HG02840 (cell line): ENCODE results near the gene ZNF316.
"Not testable (repeated sequence)": the region's sequence is repeated elsewhere in the genome, so short reads cannot be mapped to it uniquely, and the experiment has no call there.

Experiments used
- ATAC-seq: cut with Tn5 transposase; IDR thresholded peaks from one replicate; pipeline ENCODE4 v1.9.1; 2021; ENCODE audit warnings: mild to moderate bottlenecking, moderate library complexity, moderate number of reproducible peaks; ENCODE audit not compliant: unreplicated experiment, low FRiP score

The ZNF316 gene

GRCh38 chr7:6621195-6622133 lies 15.7 kb upstream of the ZNF316 start:
- ATAC-seq = no peak

GRCh38 chr7:6622134-6622710 lies 14.9 kb upstream of the ZNF316 start:
- ATAC-seq = no peak

GRCh38 chr7:6623589-6624245 lies 13.4 kb upstream of the ZNF316 start:
- ATAC-seq = no peak

- no peak for ATAC-seq
Observed at GRCh38 chr7:6624246-6624611, 12.9 kb upstream of the ZNF316 start.

- ATAC-seq = no peak
Observed at GRCh38 chr7:6628045-6628444, 9.1 kb upstream of the ZNF316 start.

GRCh38 chr7:6630007-6630849 lies 6.9 kb upstream of the ZNF316 start:
- no peak for ATAC-seq

GRCh38 chr7:6631605-6632004 lies 5.5 kb upstream of the ZNF316 start:
- ATAC-seq = no peak

GRCh38 chr7:6634021-6634420 lies 3.1 kb upstream of the ZNF316 start:
- no peak for ATAC-seq

GRCh38 chr7:6634971-6635370 lies 2.1 kb upstream of the ZNF316 start:
- not testable (repeated sequence) for ATAC-seq

GRCh38 chr7:6637544-6638229 lies 569 bp downstream of the ZNF316 start:
- peak; percentile 78 for ATAC-seq

GRCh38 chr7:6639032-6639431 lies 1.9 kb downstream of the ZNF316 start:
- ATAC-seq = no peak

GRCh38 chr7:6639627-6640026 lies 2.5 kb downstream of the ZNF316 start:
- ATAC-seq = no peak

- no peak for ATAC-seq
Observed at GRCh38 chr7:6640246-6640721, 3.2 kb downstream of the ZNF316 start.

- no peak for ATAC-seq
Observed at GRCh38 chr7:6641305-6642035, 4.4 kb downstream of the ZNF316 start.

GRCh38 chr7:6642239-6642839 lies 5.2 kb downstream of the ZNF316 start:
- no peak for ATAC-seq

GRCh38 chr7:6642861-6643640 lies 5.9 kb downstream of the ZNF316 start:
- ATAC-seq = no peak

- ATAC-seq = no peak
Observed at GRCh38 chr7:6643915-6644625, 7.0 kb downstream of the ZNF316 start.
